ENCODE data around the gene MRPS7.

The MRPS7 gene

GRCh38 chr17:75225016-75225415, 36.7 kb upstream of the MRPS7 start:
- H3K4me3 ChIP-seq (ENCODE audit: insufficient read depth, low read length, poor library complexity, severe bottlenecking), result no peak overlapping the region
- no peak overlapping the region for H3K27ac ChIP-seq (ENCODE audit: low read depth, low read length)
- no peaks in the 10 kb centered on the region for H3K9me2 ChIP-seq (replicated peaks; ENCODE audit: insufficient read depth, low read length)
- peaks cover 8% of the 10 kb centered on the region; the same call in 1 of the 2 replicates for H3K36me3 ChIP-seq (ENCODE audit: low read length)
- TF ChIP-seq EZH2phosphoT487 (conservative IDR thresholded peaks at IDR 0.05; ENCODE audit: low read length), result no peak
- no peak for TF ChIP-seq CTCF (IDR thresholded peaks at IDR 0.05; ENCODE audit: insufficient read depth, low read length, poor library complexity, severe bottlenecking)
- H3K27me3 ChIP-seq (ENCODE audit: low read length), result no peaks in the 10 kb centered on the region
- no peaks in the 10 kb centered on the region for H3K79me2 ChIP-seq (ENCODE audit: insufficient read depth, low read length)
- H3K4me2 ChIP-seq (ENCODE audit: low read depth, low read length, poor library complexity, severe bottlenecking), result no peak overlapping the region
- H3F3A ChIP-seq (ENCODE audit: insufficient read depth), result no peaks in the 10 kb centered on the region
- H3K9ac ChIP-seq (ENCODE audit: low read length), result no peak overlapping the region
- H4K20me1 ChIP-seq (ENCODE audit: low read depth, low read length), result no peaks in the 10 kb centered on the region
- no peaks in the 10 kb centered on the region for H3K9me3 ChIP-seq (ENCODE audit: insufficient read depth, low read length)
- no peak overlapping the region for H2AFZ ChIP-seq (ENCODE audit: low read depth, low read length, severe bottlenecking)

GRCh38 chr17:75227729-75228128, 34.0 kb upstream of the MRPS7 start:
- Histone ChIP-seq H3K9ac (ENCODE audit: low read length) (no peak overlapping the region), H3K27ac (ENCODE audit: low read depth, low read length) (no peak overlapping the region), H4K20me1 (ENCODE audit: low read depth, low read length) (no peaks in the 10 kb centered on the region), H2AFZ (ENCODE audit: low read depth, low read length, severe bottlenecking) (no peak overlapping the region), H3K36me3 (ENCODE audit: low read length) (peaks cover 8% of the 10 kb centered on the region; the same call in 1 of the 2 replicates), H3K79me2 (ENCODE audit: insufficient read depth, low read length) (no peaks in the 10 kb centered on the region), H3K4me2 (ENCODE audit: low read depth, low read length, poor library complexity, severe bottlenecking) (no peak overlapping the region), H3K9me2 (replicated peaks; ENCODE audit: insufficient read depth, low read length) (no peaks in the 10 kb centered on the region), H3K27me3 (ENCODE audit: low read length) (no peaks in the 10 kb centered on the region), H3F3A (ENCODE audit: insufficient read depth) (no peaks in the 10 kb centered on the region), H3K4me3 (ENCODE audit: insufficient read depth, low read length, poor library complexity, severe bottlenecking) (no peak overlapping the region), H3K9me3 (ENCODE audit: insufficient read depth, low read length) (no peaks in the 10 kb centered on the region)
- no peak for TF ChIP-seq CTCF (IDR thresholded peaks at IDR 0.05; ENCODE audit: insufficient read depth, low read length, poor library complexity, severe bottlenecking)
- no peak for TF ChIP-seq EZH2phosphoT487 (conservative IDR thresholded peaks at IDR 0.05; ENCODE audit: low read length)

DNA sequence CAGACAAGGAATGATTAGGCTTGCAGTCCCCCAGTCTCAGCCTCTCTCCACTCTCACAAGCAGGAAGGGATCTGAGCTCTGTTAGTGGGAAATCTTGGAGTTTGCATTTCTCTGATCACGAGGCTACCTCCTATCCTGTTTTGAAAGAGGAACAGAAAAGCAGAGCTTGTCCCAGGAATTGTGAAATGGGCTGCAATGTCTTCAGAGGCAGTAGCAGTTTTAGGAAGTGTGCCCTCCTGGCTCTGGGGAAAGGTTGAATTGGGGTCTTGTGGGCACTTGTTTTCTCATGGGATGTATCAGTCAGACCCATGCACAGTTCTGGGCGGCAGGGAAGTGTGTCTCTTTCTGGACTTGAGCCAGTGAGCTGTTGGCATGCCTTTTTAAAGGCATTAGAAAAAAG, 33.4 kb upstream of the MRPS7 start:
- no peaks in the 10 kb centered on the region for H3K27me3 ChIP-seq (ENCODE audit: low read length)
- H3K4me2 ChIP-seq (ENCODE audit: low read depth, low read length, poor library complexity, severe bottlenecking), result no peak overlapping the region
- no peaks in the 10 kb centered on the region for H3K9me2 ChIP-seq (replicated peaks; ENCODE audit: insufficient read depth, low read length)
- no peaks in the 10 kb centered on the region for H3K79me2 ChIP-seq (ENCODE audit: insufficient read depth, low read length)
- H3K4me3 ChIP-seq (ENCODE audit: insufficient read depth, low read length, poor library complexity, severe bottlenecking), result no peak overlapping the region
- H3K36me3 ChIP-seq (ENCODE audit: low read length), result peaks cover 8% of the 10 kb centered on the region; the same call in 1 of the 2 replicates
- H4K20me1 ChIP-seq (ENCODE audit: low read depth, low read length), result no peaks in the 10 kb centered on the region
- H3K27ac ChIP-seq (ENCODE audit: low read depth, low read length), result no peak overlapping the region
- H3K9me3 ChIP-seq (ENCODE audit: insufficient read depth, low read length), result no peaks in the 10 kb centered on the region
- TF ChIP-seq CTCF (IDR thresholded peaks at IDR 0.05; ENCODE audit: insufficient read depth, low read length, poor library complexity, severe bottlenecking) (no peak), EZH2phosphoT487 (conservative IDR thresholded peaks at IDR 0.05; ENCODE audit: low read length) (no peak)
- no peak overlapping the region for H2AFZ ChIP-seq (ENCODE audit: low read depth, low read length, severe bottlenecking)
- no peak overlapping the region for H3K9ac ChIP-seq (ENCODE audit: low read length)
- no peaks in the 10 kb centered on the region for H3F3A ChIP-seq (ENCODE audit: insufficient read depth)

All from SU-DHL-6 (cell line).